Neural cell (in vitro differentiated cells): ENCODE results near the gene AFF3.

Source experiments
- EP300 ChIP-seq: fragments of 450-650 bp; conservative IDR thresholded peaks from 2 replicates; pipeline ENCODE4 v1.6.1; 2014; ENCODE audit warnings: antibody characterized with exemption, mild to moderate bottlenecking, moderate library complexity; ENCODE audit not compliant: poor library complexity, severe bottlenecking
- EZH2 ChIP-seq: fragments of 200-600, 300-800 bp; shearing (Covaris generic), sonication (generic); IDR thresholded peaks from 2 replicates; pipeline ENCODE4 v1.6.1; 2014; ENCODE audit warnings: antibody characterized with exemption, low read length, borderline replicate concordance, mild to moderate bottlenecking; ENCODE audit not compliant: insufficient read depth, poor library complexity, severe bottlenecking
- MXI1 ChIP-seq: fragments of 450-650 bp; conservative IDR thresholded peaks from 2 replicates; pipeline ENCODE4 v1.6.1; 2014; ENCODE audit warnings: antibody characterized with exemption, mild to moderate bottlenecking; ENCODE audit not compliant: poor library complexity, severe bottlenecking
- RAD21 ChIP-seq: fragments of 450-650 bp; conservative IDR thresholded peaks from 2 replicates; pipeline ENCODE4 v1.6.1; 2014; ENCODE audit warnings: antibody characterized with exemption, mild to moderate bottlenecking, moderate library complexity
- SMC3 ChIP-seq: fragments of 450-650 bp; conservative IDR thresholded peaks from 2 replicates; pipeline ENCODE4 v1.6.1; 2014; ENCODE audit warnings: antibody characterized with exemption, mild to moderate bottlenecking, moderate library complexity; ENCODE audit not compliant: poor library complexity
- TF ChIP-seq, protein P1 (sequence below): fragments of 450-650 bp; IDR thresholded peaks from 2 replicates; pipeline ENCODE4 v1.5.1; 2014; ENCODE audit warnings: antibody characterized with exemption, mild to moderate bottlenecking, moderate library complexity; ENCODE audit not compliant: poor library complexity, severe bottlenecking
- TF ChIP-seq, protein P2 (sequence below): IDR thresholded peaks from 2 replicates; pipeline ENCODE4 v1.6.1; 2012; ENCODE audit warnings: borderline replicate concordance

- TF ChIP-seq, protein P1, sequence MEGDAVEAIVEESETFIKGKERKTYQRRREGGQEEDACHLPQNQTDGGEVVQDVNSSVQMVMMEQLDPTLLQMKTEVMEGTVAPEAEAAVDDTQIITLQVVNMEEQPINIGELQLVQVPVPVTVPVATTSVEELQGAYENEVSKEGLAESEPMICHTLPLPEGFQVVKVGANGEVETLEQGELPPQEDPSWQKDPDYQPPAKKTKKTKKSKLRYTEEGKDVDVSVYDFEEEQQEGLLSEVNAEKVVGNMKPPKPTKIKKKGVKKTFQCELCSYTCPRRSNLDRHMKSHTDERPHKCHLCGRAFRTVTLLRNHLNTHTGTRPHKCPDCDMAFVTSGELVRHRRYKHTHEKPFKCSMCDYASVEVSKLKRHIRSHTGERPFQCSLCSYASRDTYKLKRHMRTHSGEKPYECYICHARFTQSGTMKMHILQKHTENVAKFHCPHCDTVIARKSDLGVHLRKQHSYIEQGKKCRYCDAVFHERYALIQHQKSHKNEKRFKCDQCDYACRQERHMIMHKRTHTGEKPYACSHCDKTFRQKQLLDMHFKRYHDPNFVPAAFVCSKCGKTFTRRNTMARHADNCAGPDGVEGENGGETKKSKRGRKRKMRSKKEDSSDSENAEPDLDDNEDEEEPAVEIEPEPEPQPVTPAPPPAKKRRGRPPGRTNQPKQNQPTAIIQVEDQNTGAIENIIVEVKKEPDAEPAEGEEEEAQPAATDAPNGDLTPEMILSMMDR: no peak
- TF ChIP-seq EZH2 (no peak), MXI1 (no peak), SMC3 (no peak), RAD21 (no peak), EP300 (no peak)
- TF ChIP-seq, protein P2, sequence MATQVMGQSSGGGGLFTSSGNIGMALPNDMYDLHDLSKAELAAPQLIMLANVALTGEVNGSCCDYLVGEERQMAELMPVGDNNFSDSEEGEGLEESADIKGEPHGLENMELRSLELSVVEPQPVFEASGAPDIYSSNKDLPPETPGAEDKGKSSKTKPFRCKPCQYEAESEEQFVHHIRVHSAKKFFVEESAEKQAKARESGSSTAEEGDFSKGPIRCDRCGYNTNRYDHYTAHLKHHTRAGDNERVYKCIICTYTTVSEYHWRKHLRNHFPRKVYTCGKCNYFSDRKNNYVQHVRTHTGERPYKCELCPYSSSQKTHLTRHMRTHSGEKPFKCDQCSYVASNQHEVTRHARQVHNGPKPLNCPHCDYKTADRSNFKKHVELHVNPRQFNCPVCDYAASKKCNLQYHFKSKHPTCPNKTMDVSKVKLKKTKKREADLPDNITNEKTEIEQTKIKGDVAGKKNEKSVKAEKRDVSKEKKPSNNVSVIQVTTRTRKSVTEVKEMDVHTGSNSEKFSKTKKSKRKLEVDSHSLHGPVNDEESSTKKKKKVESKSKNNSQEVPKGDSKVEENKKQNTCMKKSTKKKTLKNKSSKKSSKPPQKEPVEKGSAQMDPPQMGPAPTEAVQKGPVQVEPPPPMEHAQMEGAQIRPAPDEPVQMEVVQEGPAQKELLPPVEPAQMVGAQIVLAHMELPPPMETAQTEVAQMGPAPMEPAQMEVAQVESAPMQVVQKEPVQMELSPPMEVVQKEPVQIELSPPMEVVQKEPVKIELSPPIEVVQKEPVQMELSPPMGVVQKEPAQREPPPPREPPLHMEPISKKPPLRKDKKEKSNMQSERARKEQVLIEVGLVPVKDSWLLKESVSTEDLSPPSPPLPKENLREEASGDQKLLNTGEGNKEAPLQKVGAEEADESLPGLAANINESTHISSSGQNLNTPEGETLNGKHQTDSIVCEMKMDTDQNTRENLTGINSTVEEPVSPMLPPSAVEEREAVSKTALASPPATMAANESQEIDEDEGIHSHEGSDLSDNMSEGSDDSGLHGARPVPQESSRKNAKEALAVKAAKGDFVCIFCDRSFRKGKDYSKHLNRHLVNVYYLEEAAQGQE: no peak
These were observed 72.3 kb downstream of the AFF3 start for GRCh38 chr2:100070078-100070477.
